GM23248 (cell line): ENCODE data around the gene CASK.

Experiments
- EZH2 ChIP-seq: fragments of 200-600 bp; sonication (generic); IDR thresholded peaks from 2 replicates; pipeline ENCODE4 v1.6.1; 2018; ENCODE audit warnings: antibody characterized with exemption, mild to moderate bottlenecking; ENCODE audit not compliant: insufficient read depth, poor library complexity, severe bottlenecking
- EZH2phosphoT487 ChIP-seq: fragments of 200-600 bp; sonication (generic); IDR thresholded peaks from 2 replicates; pipeline ENCODE4 v1.6.1; 2018; ENCODE audit warnings: antibody characterized with exemption, moderate library complexity, mild to moderate bottlenecking, low read depth; ENCODE audit not compliant: insufficient read depth

DNA sequence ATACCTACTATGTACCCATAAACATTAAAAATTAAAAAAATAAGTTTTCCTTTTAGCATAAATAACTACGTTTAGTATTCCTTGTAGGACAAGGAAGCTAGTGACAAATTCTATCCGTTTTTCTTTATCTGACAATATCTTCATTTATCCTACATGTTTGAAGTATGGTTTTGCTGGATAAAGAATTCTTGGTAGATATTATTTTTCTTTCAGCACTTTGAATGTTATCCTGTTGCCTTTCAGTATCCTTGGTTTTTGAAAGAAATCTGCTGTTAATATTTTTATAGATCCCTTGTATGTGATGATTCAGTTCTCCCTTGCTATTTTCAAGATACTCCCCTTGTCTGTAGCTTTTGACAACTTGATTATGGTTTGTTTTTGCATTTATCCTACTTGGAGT, 76.6 kb downstream of the CASK start:
- TF ChIP-seq EZH2phosphoT487, result no peak
- no peak for TF ChIP-seq EZH2
